Vagina (tissue), 2 donors: ENCODE data around the gene MAP3K10.

Source experiments
- CTCF ChIP-seq, 3 experiments: fragments of 450-650 bp in 2 of 3; fragments of 200-600 bp in 1 of 3; sonication (generic) in 1 of 3; IDR thresholded peaks; one replicate each; pipeline ENCODE4 v1.5.1; 2017 to 2019; ENCODE audit warnings: antibody characterized with exemption in 3 of 3, mild to moderate bottlenecking in 2 of 3, moderate library complexity in 2 of 3
- POLR2AphosphoS5 ChIP-seq, 2 donors: sonication (generic); formaldehyde crosslinking; IDR thresholded peaks; one replicate each; pipeline ENCODE4 v1.9.0; 2017; ENCODE audit warnings: antibody characterized with exemption in 2 of 2, mild to moderate bottlenecking in 2 of 2, low read depth in 1 of 2; ENCODE audit not compliant: insufficient read depth in 1 of 2

GRCh38 chr19:40251991-40252390, 60.8 kb downstream of the MAP3K10 start:
- TF ChIP-seq CTCF (IDR thresholded peaks at IDR 0.05) (no peak), POLR2AphosphoS5 (IDR thresholded peaks at IDR 0.05; ENCODE audit: insufficient read depth in 1 of 2, low read depth in 1 of 2) (no peak)
